KOPT-K1 (cell line): ENCODE measurements around the gene ATCAY.

ENCODE experiments used
- H3K27ac ChIP-seq: fragments of 200-600 bp; sonication (generic); 2 replicates; pipeline ENCODE4 v1.5.1; 2016; ENCODE audit warnings: antibody characterized with exemption, mild to moderate bottlenecking, low read depth, low read length; ENCODE audit not compliant: poor library complexity, severe bottlenecking
- H3K36me3 ChIP-seq: fragments of 200-600 bp; sonication (generic); 2 replicates; pipeline ENCODE4 v1.5.1; 2017; ENCODE audit warnings: antibody characterized with exemption, mild to moderate bottlenecking, low read length, moderate library complexity; ENCODE audit not compliant: insufficient read depth
- H3K9me3 ChIP-seq: fragments of 200-600 bp; sonication (generic); 2 replicates; pipeline ENCODE4 v1.5.1; 2017; ENCODE audit warnings: antibody characterized with exemption, low read length, mild to moderate bottlenecking; ENCODE audit not compliant: insufficient read depth, poor library complexity, severe bottlenecking

ATCAY gene

GRCh38 chr19:3880471-3881271 is at the start of gene ATCAY:
Gene ATCAY (plus strand): TSS chr19:3880685. CDS start chr19:3885768, 5,083 bp downstream.
- H3K36me3 ChIP-seq, result no peaks in the 10 kb centered on the region
- H3K27ac ChIP-seq, result no peak within 1 kb of the TSS
- H3K9me3 ChIP-seq, result no peaks in the 10 kb centered on the region

- no peaks in the 10 kb centered on the region for H3K9me3 ChIP-seq
- no peak overlapping the region for H3K27ac ChIP-seq
- H3K36me3 ChIP-seq, result no peaks in the 10 kb centered on the region
Measured at GRCh38 chr19:3831601-3832000, 48.9 kb upstream of the ATCAY start.

- H3K27ac ChIP-seq, result no peak overlapping the region
- peaks cover under 1% of the 10 kb centered on the region for H3K9me3 ChIP-seq
- no peaks in the 10 kb centered on the region for H3K36me3 ChIP-seq
Measured at GRCh38 chr19:3832001-3832400, 48.5 kb upstream of the ATCAY start.

GRCh38 chr19:3833578-3834348 is 46.7 kb upstream of the ATCAY start:
- peaks cover 13% of the 10 kb centered on the region for H3K9me3 ChIP-seq
- H3K27ac ChIP-seq, result no peak overlapping the region
- H3K36me3 ChIP-seq, result no peaks in the 10 kb centered on the region

- Histone ChIP-seq H3K27ac (no peak overlapping the region), H3K9me3 (peaks cover 13% of the 10 kb centered on the region), H3K36me3 (no peaks in the 10 kb centered on the region)
Measured at GRCh38 chr19:3834349-3835054, 46.0 kb upstream of the ATCAY start.

GRCh38 chr19:3835055-3835435 is 45.4 kb upstream of the ATCAY start:
- Histone ChIP-seq H3K27ac (no peak overlapping the region), H3K9me3 (peaks cover 13% of the 10 kb centered on the region), H3K36me3 (no peaks in the 10 kb centered on the region)

- H3K36me3 ChIP-seq, result no peaks in the 10 kb centered on the region
- peaks cover 13% of the 10 kb centered on the region for H3K9me3 ChIP-seq
- H3K27ac ChIP-seq, result no peak overlapping the region
Measured at GRCh38 chr19:3836887-3837286, 43.6 kb upstream of the ATCAY start.

- Histone ChIP-seq H3K36me3 (no peaks in the 10 kb centered on the region), H3K27ac (no peak overlapping the region), H3K9me3 (peaks cover 13% of the 10 kb centered on the region)
Measured at GRCh38 chr19:3837332-3837731, 43.2 kb upstream of the ATCAY start.

GRCh38 chr19:3837922-3838321 is 42.6 kb upstream of the ATCAY start:
- Histone ChIP-seq H3K27ac (no peak overlapping the region), H3K9me3 (peaks cover 13% of the 10 kb centered on the region), H3K36me3 (no peaks in the 10 kb centered on the region)

GRCh38 chr19:3838661-3839060 is 41.8 kb upstream of the ATCAY start:
- H3K9me3 ChIP-seq, result peaks cover 13% of the 10 kb centered on the region
- H3K27ac ChIP-seq, result no peak overlapping the region
- no peaks in the 10 kb centered on the region for H3K36me3 ChIP-seq

GRCh38 chr19:3839941-3840340 is 40.5 kb upstream of the ATCAY start:
- Histone ChIP-seq H3K9me3 (peaks cover 13% of the 10 kb centered on the region), H3K36me3 (no peaks in the 10 kb centered on the region), H3K27ac (no peak overlapping the region)

- Histone ChIP-seq H3K27ac (no peak overlapping the region), H3K36me3 (no peaks in the 10 kb centered on the region), H3K9me3 (peaks cover 13% of the 10 kb centered on the region)
Measured at GRCh38 chr19:3840804-3841203, 39.7 kb upstream of the ATCAY start.

- peaks cover 3% of the 10 kb centered on the region for H3K9me3 ChIP-seq
- no peaks in the 10 kb centered on the region for H3K36me3 ChIP-seq
Measured at GRCh38 chr19:3842948-3843347, 37.5 kb upstream of the ATCAY start.

GRCh38 chr19:3844596-3844995 is 35.9 kb upstream of the ATCAY start:
- Histone ChIP-seq H3K36me3 (no peaks in the 10 kb centered on the region), H3K9me3 (no peaks in the 10 kb centered on the region), H3K27ac (no peak overlapping the region)

More at GRCh38 chr19:3842948-3843347, 37.5 kb upstream of the ATCAY start:
- no peak overlapping the region for H3K27ac ChIP-seq

- Histone ChIP-seq H3K27ac (no peak overlapping the region), H3K9me3 (peaks cover 15% of the 10 kb centered on the region), H3K36me3 (no peaks in the 10 kb centered on the region)
Measured at GRCh38 chr19:3849092-3849491, 31.4 kb upstream of the ATCAY start.
